SK-N-DZ (cell line): ENCODE results near the gene ADAMTS17.
A peak's percentile ranks its signal among the peaks of the same experiment; 100 is the strongest.

Source experiments
- DNase-seq: peaks from one replicate; pipeline ENCODE4 v3.0.0-alpha.2; 2015; ENCODE audit warnings: low spot score

The ADAMTS17 gene

DNA sequence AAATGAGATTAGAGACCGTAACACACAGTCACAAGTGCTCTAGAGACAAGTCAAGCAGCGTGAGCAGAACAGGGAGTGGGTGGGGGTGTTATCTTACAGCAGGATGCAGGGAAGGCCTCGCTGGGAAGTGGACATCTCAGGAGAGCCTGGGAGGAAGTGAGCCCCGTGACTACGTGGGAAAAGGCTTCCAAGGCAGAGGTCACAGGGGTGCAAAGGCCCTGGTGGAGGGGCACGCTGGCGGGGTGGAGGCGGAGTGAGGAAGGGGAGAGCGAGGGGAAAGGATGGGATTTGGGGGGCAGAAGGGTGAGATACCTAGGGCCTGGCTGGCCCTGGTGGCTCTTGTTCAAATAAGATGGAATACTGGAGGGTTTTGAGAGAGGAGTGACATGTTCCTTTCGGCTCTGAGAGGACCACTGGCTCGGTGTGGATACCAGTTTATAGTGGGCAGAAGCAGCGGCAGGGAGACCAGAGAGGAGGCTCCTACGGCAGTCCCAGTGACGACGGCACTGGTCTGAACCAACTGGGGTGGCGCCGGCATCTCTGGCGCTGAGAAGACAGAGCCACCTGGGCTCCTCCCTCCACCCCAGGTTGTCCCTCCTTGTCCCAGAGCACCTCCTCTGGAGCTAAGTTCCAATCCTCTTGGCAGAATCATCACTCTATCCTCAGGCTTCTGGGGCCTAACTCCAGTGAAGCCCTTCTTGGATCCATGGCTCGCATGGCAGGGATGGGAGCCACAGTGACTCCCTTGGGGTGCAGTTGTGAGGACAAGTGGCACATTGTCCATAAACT, 342.3 kb downstream of the ADAMTS17 start:
- peak; percentile 26 for DNase-seq

- DNase-seq: no peak
These were observed 343.1 kb downstream of the ADAMTS17 start for GRCh38 chr15:99998661-99999101.

DNA sequence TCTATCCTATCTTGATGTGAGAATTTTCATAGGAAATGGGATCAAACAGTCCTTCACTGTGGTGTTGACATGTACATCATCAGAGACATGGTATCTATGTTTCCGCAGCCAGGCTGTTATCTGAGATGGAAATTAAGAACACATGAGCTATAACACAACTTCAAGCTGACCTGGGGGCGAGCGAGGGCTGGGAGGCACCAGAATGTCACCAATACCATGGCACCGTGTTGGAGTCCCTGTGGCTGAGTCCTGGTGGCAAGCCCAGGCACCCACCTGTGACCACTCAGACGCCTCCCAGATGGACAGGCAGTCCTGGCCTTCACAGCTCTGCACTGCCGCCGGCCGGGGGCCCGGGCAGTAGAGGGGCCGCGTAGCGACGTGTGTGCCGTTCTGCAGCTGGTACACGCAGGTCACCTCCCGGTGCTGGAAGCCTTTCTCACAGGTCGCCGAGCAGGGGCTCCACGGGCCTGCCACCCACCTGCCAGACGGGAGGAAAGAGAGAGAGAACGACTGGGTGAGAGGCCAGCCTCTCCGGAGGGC, 344.6 kb downstream of the ADAMTS17 start:
- peak; percentile 33 for DNase-seq

DNA sequence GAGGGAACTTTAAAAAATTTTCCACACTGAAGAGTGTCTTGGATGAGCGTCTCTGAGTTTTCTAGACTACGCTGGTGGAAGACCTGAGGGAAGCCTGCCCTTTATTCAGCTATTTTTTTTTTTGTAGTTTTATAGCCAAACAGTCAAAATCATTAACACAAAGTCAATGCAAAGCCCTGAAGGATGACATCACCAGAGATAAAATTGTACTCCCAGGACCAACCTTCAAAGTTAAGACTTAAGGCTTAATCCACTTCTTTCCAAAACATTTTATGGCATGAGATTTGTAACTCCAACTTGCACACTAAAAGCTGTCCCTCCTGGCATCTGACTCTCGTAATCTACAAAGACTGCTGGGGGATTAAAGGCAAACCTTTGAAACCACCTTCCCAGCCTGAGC, 345.1 kb downstream of the ADAMTS17 start:
- DNase-seq: no peak

DNA sequence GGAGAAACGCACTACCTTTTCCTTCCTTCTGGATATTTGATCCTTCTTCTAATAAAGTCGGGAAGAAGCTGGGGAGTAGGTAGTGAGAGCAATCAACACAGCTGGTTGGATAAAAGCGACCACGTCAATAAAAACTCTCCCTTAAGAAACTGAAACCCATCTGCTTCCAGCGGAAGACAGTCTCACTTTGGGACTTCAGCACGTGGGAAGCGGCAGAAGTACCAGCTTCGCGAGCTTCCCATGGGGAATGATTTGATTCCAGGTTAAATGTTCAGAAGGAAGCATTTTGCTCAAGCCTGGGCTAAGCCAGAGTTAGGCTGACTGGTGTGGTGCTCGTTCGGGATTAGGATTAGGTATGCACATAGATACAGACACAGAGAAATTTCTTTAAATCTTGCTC, 346.2 kb downstream of the ADAMTS17 start:
- no peak for DNase-seq

- no peak for DNase-seq
These were observed 346.9 kb downstream of the ADAMTS17 start for GRCh38 chr15:99994849-99995248.

GRCh38 chr15:99993681-99994131, 348.1 kb downstream of the ADAMTS17 start:
- no peak for DNase-seq

DNA sequence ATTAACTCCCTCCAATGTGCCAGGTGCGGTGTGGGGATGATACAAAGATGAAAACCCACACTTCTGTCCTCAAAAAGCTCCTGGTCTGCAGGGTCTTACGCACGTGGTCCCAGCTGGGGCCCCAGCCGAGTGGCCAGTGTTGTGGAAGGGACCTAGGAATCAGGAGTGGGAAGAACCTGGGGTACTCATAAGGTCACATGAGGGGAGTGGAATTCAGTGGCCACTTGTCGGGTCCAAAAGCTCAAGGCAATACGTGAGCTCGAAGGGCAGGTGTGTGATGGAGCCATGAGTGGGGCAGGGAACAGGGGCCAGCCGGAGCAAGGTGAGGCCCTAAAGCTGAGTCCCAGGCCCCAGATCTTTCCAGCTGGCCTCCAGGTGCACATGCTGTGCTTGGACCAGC, 348.5 kb downstream of the ADAMTS17 start:
- no peak for DNase-seq

GRCh38 chr15:99992611-99993231, 349.1 kb downstream of the ADAMTS17 start:
- DNase-seq: no peak

DNA sequence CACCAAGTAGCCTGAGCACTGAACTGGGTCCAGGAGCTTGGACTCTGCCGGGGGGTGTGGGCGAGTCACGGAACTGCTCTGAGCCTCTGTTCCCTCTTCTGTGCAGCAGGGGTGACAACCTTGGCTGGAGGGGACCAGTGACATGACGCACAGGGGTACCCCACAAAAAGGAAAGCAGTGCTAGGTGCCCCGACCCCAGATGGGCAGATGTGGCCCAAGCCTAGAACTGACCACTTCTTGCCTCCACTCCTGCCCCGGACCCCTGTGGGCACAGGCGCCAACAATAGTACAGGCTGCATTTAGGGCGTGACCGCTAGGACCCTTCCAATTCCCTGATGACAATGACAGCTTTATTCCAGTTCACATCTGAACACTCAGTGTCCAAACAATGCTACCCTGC, 352.7 kb downstream of the ADAMTS17 start:
- DNase-seq: no peak

DNA sequence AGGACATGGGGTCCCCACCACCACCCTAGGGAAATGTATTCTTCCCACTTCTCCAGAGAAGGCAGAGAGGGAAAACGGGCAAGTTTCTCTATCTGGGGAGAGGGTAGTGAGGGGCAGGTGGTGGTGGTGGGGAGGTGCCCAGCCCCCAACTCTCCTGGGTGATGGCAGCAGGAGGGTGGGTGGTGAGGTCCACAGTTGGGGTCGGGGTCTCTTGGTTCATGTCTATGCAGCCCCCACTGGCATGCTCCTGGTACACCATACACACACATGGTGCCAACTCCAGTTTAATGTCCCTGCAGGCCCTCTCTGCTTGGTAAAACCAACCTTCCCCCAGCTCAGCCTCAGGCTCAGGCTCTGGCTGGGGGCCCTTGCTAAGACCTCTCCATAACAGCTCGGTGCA, 354.1 kb downstream of the ADAMTS17 start:
- no peak for DNase-seq

- DNase-seq: no peak
These were observed 354.7 kb downstream of the ADAMTS17 start for GRCh38 chr15:99987119-99987506.

GRCh38 chr15:99986297-99987118, 355.3 kb downstream of the ADAMTS17 start:
- DNase-seq: peak; percentile 23

DNA sequence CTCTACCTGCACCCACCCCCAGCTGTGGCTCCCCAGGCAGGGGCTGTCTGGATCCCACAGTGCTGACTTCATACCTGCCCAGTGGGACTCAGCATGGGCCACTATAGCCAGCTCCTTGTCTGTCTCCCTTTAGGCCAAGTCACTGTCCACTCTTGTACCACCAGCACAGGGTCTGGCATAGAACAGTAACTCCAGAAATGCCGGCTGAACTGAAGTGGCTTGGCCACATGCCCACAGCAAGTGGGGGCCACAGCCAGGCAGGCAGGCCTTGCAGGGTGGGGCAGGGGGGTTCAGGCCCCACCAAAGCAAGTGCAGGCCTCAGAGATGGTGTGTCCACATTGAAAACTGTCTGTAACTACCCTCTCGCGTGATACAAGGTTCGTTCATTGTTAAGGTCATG, 355.9 kb downstream of the ADAMTS17 start:
- DNase-seq: no peak

DNA sequence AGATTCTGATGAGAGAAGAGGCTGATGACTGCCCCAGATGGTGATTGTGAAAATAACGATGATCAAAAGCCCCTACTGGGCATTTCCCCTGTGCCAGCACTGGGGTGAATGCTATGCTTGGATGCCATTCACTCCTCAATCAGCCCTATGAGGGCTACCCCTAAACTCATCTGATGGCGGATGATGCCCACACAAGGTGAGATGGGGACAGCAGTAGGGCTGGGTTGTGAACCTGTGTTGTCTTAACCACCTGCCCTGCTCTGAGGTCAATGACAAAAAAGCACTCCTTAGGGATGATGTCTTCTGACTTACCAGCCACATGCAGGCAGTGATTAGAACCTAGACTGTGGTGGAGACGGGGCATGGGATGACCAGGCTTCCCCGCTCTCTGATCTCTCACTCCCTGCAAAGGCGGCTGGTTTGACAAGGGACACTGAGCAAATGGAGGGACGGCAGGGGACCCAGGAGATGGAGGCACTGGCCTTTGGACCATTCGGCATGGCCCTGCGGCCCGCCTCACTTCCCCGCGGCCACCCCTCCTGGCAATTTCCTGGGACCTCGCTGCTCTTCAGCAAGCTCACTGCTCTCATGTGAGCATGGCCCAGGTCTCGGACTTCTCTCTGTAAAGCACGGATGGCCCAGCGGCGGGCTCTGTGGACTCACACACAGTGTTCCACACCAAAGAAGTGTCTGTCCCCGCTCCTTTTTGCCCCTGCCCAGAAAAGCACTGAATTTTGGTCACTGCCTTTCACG, 357.1 kb downstream of the ADAMTS17 start:
- no peak for DNase-seq

- DNase-seq: no peak
These were observed 357.9 kb downstream of the ADAMTS17 start for GRCh38 chr15:99983886-99984286.

GRCh38 chr15:99983171-99983885, 358.4 kb downstream of the ADAMTS17 start:
- DNase-seq: no peak

DNA sequence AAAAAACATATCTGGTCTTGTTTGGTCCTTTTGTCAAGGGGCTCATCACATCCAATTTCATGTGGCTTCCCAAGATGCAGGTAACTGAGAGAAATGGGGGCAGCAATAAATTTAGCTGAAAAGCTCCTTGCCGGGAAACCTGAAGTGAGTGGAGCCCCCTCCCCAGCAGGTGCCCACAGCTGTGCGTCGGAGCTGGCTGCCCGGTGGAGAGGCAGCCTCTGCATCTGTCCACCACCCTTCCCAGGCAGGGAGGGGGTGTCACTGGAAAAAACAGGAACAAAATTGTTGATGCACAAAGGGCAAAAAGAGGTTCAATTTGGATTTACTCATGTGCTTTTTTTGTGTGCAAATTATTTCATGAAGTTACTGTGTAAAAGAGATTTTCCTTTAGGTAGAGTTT, 359.1 kb downstream of the ADAMTS17 start:
- DNase-seq: no peak

- peak; percentile 54 for DNase-seq
These were observed 359.7 kb downstream of the ADAMTS17 start for GRCh38 chr15:99981839-99982658.

DNA sequence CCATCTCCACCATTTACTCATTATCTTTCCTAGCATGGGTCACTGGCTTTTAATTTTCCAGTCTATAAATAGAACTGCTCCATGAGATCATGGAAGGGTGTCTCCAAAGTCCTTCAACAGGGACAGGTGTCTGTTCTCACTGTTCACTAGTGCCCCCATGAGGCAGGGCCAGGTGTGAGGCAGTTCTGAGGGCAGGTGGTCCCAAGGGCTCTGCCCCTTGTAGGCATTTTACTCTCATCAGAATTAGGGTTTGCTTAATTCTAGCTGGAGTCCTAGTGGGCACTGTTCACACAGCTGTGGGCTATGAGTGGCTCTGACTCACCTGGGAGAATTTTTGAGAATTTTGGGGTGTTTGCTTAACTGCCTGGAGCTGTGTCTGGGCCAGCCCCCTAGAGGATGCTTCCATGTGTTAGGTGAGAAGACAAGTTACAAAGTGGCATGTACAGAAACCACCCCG, 360.6 kb downstream of the ADAMTS17 start:
- DNase-seq: no peak
